AG04450 (cell line): ENCODE data around the gene DMTF1. TPM values are rescaled to one million over a fixed set of nuclear protein-coding genes. Genes with fewer than 3 reads are reported as not detected.

Experiments
- CTCF ChIA-PET: fragments of 300-600, 350-600 bp; formaldehyde crosslinking; extraction: SDS; loops from one replicate; lab custom pipeline; 2022; ENCODE audit warnings: antibody characterized with exemption, inconsistent platforms; lab: Charles Lee
- POLR2A ChIA-PET: fragments of 350-600 bp; formaldehyde crosslinking; extraction: SDS; loops from one replicate; lab custom pipeline; 2021; ENCODE audit warnings: antibody characterized with exemption, inconsistent platforms; lab: Yijun Ruan, JAX
- DNase-seq: peaks from one replicate; pipeline ENCODE4 v3.0.0-alpha.2; 2011; ENCODE audit warnings: low read depth, low spot score
- H3K27ac ChIP-seq: one replicate; pipeline ENCODE4 v1.5.1; 2012; ENCODE audit warnings: low read depth, low read length, control low read depth
- H3K27me3 ChIP-seq: one replicate; pipeline ENCODE4 v1.6.0; 2012; ENCODE audit warnings: low read length; ENCODE audit not compliant: control insufficient read depth, insufficient read depth
- H3K4me3 ChIP-seq: 2 replicates; pipeline ENCODE4 v1.5.1; 2011; ENCODE audit warnings: mild to moderate bottlenecking, low read depth, low read length, control low read depth
- H3K9me3 ChIP-seq: 2 replicates; pipeline ENCODE4 v1.5.1; 2012; ENCODE audit warnings: low read length; ENCODE audit not compliant: control insufficient read depth, insufficient read depth
- CTCF ChIP-seq: IDR thresholded peaks from 2 replicates; pipeline ENCODE4 v1.5.1; 2011; ENCODE audit warnings: low read depth, low read length, control low read depth, inconsistent platforms
- polyA plus RNA-seq: library from polyadenylated mRNA; depleted of rRNA; stranded (reverse); fragments of >200 nt; gene quantifications from 2 replicates; pipeline ENCODE4 v1.2.3, GENCODE V29; 2011

The DMTF1 gene
- polyA plus RNA-seq, 1 experiment: 134 TPM

DNA sequence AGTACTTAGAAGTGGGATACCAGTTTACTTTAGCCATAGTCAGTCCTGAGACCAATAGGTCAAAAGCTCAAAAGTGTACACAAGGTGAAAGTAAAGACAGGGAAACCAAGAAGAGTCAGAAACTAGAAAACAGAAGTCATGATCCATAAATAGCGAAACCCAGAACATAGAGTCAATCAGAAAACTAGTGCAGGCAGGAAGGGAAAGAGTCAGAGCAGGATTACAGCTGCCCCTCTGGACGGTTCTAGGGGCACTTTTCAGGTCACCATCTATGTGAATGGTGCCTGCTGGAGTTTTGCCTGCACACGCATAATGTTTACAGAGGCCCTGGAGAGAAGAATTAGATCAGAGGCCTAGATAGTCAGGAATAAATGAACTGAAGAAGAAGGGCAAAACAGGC is 22.4 kb upstream of the DMTF1 start:
- Histone ChIP-seq H3K4me3 (no peak overlapping the region), H3K27me3 (no peaks in the 10 kb centered on the region), H3K27ac (no peak overlapping the region), H3K9me3 (no peaks in the 10 kb centered on the region)
- CTCF ChIA-PET: interaction anchor here (0.8 kb wide), 1 partner anchor 203 kb away, joined by 3 read pairs; no protein-coding TSS in a partner anchor
- TF ChIP-seq CTCF: no peak
- DNase-seq: no peak
- POLR2A ChIA-PET: no interaction called here

- Histone ChIP-seq H3K27me3 (no peaks in the 10 kb centered on the region), H3K9me3 (no peaks in the 10 kb centered on the region), H3K4me3 (no peak overlapping the region), H3K27ac (no peak overlapping the region)
- POLR2A ChIA-PET: no interaction called here
- CTCF ChIA-PET: no interaction called here
- no peak for TF ChIP-seq CTCF
- no peak for DNase-seq
These were observed 20.5 kb upstream of the DMTF1 start for GRCh38 chr7:87131771-87132170.

DNA sequence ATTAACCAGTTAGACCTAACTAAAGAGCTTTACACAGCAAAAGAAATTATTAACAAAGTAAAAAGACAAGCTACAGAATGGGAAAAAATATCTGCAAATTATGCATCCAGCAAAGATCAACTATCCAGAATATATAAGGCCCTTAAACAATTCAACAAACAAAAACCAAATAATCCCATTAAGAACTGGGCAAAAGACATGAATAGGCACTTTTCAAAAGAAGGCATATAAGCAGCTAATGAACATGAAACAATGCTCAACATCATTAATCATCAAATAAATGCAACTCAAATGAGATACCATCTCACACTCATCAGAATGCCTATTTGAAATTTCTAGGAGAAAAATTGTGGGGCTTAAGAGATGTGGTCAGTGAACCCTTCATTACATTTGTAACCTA is 15.0 kb upstream of the DMTF1 start:
- no peaks in the 10 kb centered on the region for H3K27me3 ChIP-seq
- no peak overlapping the region for H3K27ac ChIP-seq
- no peak for TF ChIP-seq CTCF
- DNase-seq: no peak
- CTCF ChIA-PET: no interaction called here
- no peak overlapping the region for H3K4me3 ChIP-seq
- POLR2A ChIA-PET: interaction anchor here (0.8 kb wide), 1 partner anchor 15 kb away, joined by 4 read pairs; the partner anchor contains the start of gene DMTF1
- H3K9me3 ChIP-seq: no peaks in the 10 kb centered on the region

GRCh38 chr7:87139514-87139913 is 12.7 kb upstream of the DMTF1 start:
- CTCF ChIA-PET: interaction anchor here (0.6 to 1.9 kb wide), 2 partner anchors 9 to 14 kb away, joined by 3 to 5 read pairs; no protein-coding TSS in a partner anchor
- Histone ChIP-seq H3K9me3 (no peaks in the 10 kb centered on the region), H3K4me3 (no peak overlapping the region), H3K27ac (no peak overlapping the region), H3K27me3 (no peaks in the 10 kb centered on the region)
- no peak for DNase-seq
- no peak for TF ChIP-seq CTCF
- POLR2A ChIA-PET: no interaction called here

- Histone ChIP-seq H3K27me3 (no peaks in the 10 kb centered on the region), H3K9me3 (no peaks in the 10 kb centered on the region), H3K4me3 (no peak overlapping the region), H3K27ac (no peak overlapping the region)
- ChIA-PET CTCF (interaction anchor here (1.9 kb wide), 1 partner anchor 8 kb away, joined by 5 read pairs; no protein-coding TSS in a partner anchor), POLR2A (no interaction called here)
- no peak for TF ChIP-seq CTCF
- no peak for DNase-seq
These were observed 11.9 kb upstream of the DMTF1 start for GRCh38 chr7:87140271-87140748.
